HepG2 (cell line): ENCODE results near the gene FKBP8. TPM values are rescaled to one million over a fixed set of nuclear protein-coding genes. Genes with fewer than 3 reads are reported as not detected.

Experiments
- CHD2 ChIP-seq: IDR thresholded peaks from 2 replicates; pipeline ENCODE4 v1.6.1; 2011; ENCODE audit warnings: low read depth, low read length, improper control_type of control experiment
- EED ChIP-seq: sonication (generic); formaldehyde crosslinking; IDR thresholded peaks from 2 replicates; pipeline ENCODE4 v1.5.0; 2020; ENCODE audit warnings: mild to moderate bottlenecking, missing genetic modification reagents
- ETV6 ChIP-seq: sonication (generic); formaldehyde crosslinking; conservative IDR thresholded peaks from 2 replicates; pipeline ENCODE4 v1.4.0; 2020; ENCODE audit warnings: missing genetic modification reagents
- HNRNPL ChIP-seq: fragments of 200-400 bp; formaldehyde crosslinking; IDR thresholded peaks from 2 replicates; pipeline ENCODE4 v1.6.1; 2017; ENCODE audit warnings: mild to moderate bottlenecking, low read depth, low read length
- NAIF1 ChIP-seq: sonication (generic); formaldehyde crosslinking; IDR thresholded peaks from 2 replicates; pipeline ENCODE4 v1.5.0; 2020; ENCODE audit warnings: mild to moderate bottlenecking, missing genetic modification reagents, borderline replicate concordance
- NFATC3 ChIP-seq: sonication (generic); formaldehyde crosslinking; IDR thresholded peaks from 2 replicates; pipeline ENCODE4 v1.5.1; 2020; ENCODE audit warnings: mild to moderate bottlenecking, missing genetic modification reagents
- NFKB2 ChIP-seq: sonication (generic); formaldehyde crosslinking; IDR thresholded peaks from 2 replicates; pipeline ENCODE4 v1.4.0; 2020; ENCODE audit warnings: missing genetic modification reagents, borderline replicate concordance
- RFX5 ChIP-seq: IDR thresholded peaks from 2 replicates; pipeline ENCODE4 v1.6.1; 2011; ENCODE audit warnings: low read depth, low read length, improper control_type of control experiment
- SP1 ChIP-seq, 2 experiments: fragments of 450-650 bp in 1 of 2; sonication (generic) in 1 of 2; formaldehyde crosslinking in 1 of 2; IDR thresholded peaks; 2 replicates each; pipeline versions ENCODE4 v1.4.0 to v1.6.1; 2016 to 2020; ENCODE audit warnings: missing genetic modification reagents in 1 of 2
- ZNF280D ChIP-seq: sonication (generic); formaldehyde crosslinking; IDR thresholded peaks from 2 replicates; pipeline ENCODE4 v1.5.1; 2020; ENCODE audit warnings: mild to moderate bottlenecking, missing genetic modification reagents
- ZNF597 ChIP-seq: sonication (generic); formaldehyde crosslinking; IDR thresholded peaks from 2 replicates; pipeline ENCODE4 v1.5.0; 2020; ENCODE audit warnings: missing genetic modification reagents
- ZNF782 ChIP-seq: sonication (generic); formaldehyde crosslinking; IDR thresholded peaks from 2 replicates; pipeline ENCODE4 v1.4.0; 2020; ENCODE audit warnings: missing genetic modification reagents, mild to moderate bottlenecking, borderline replicate concordance
- ZNF784 ChIP-seq: sonication (generic); formaldehyde crosslinking; IDR thresholded peaks from 2 replicates; pipeline ENCODE4 v1.5.1; 2020; ENCODE audit warnings: missing genetic modification reagents, mild to moderate bottlenecking, borderline replicate concordance
- ZSCAN31 ChIP-seq: sonication (generic); formaldehyde crosslinking; IDR thresholded peaks from 2 replicates; pipeline ENCODE4 v1.5.0; 2020; ENCODE audit warnings: low read depth, mild to moderate bottlenecking, missing genetic modification reagents
- polyA plus RNA-seq, 8 experiments: library from polyadenylated mRNA; depleted of rRNA in 3 of 8; stranded (reverse) in 7 of 8; unstranded in 1 of 8; fragments of >200 nt; fragmentation: Illumina TruSeq in 4 of 8; extraction: Trizol in 4 of 8; gene quantifications; 2 replicates each; pipeline versions ENCODE4 v1.2.1 to v1.2.3, GENCODE V29; 2011 to 2016; ENCODE audit warnings: low read depth in 4 of 8, missing spikeins in 1 of 8, mixed read lengths in 1 of 8; ENCODE audit not compliant: insufficient read depth in 1 of 8
- total RNA-seq, 5 experiments: library from RNA; depleted of rRNA; stranded (reverse); fragments of >200 nt; fragmentation: Illumina TruSeq; extraction: Trizol; gene quantifications; 2 replicates each; pipeline ENCODE4 v1.2.3, GENCODE V29; 2016; ENCODE audit warnings: low read depth in 1 of 5
- TF ChIP-seq, protein P1 (sequence below): sonication (generic); formaldehyde crosslinking; IDR thresholded peaks from 2 replicates; pipeline ENCODE4 v1.4.0; 2020; ENCODE audit warnings: missing genetic modification reagents
- TF ChIP-seq, protein P2 (sequence below): sonication (generic); formaldehyde crosslinking; IDR thresholded peaks from 2 replicates; pipeline ENCODE4 v1.4.0; 2020; ENCODE audit warnings: mild to moderate bottlenecking, missing genetic modification reagents

The FKBP8 gene
- total and polyA plus RNA-seq, 2 of the 13 experiments (the other 11 are each of a cell fraction or from before 2014, with no cell fraction given), result 81.7 to 93.9 TPM

DNA sequence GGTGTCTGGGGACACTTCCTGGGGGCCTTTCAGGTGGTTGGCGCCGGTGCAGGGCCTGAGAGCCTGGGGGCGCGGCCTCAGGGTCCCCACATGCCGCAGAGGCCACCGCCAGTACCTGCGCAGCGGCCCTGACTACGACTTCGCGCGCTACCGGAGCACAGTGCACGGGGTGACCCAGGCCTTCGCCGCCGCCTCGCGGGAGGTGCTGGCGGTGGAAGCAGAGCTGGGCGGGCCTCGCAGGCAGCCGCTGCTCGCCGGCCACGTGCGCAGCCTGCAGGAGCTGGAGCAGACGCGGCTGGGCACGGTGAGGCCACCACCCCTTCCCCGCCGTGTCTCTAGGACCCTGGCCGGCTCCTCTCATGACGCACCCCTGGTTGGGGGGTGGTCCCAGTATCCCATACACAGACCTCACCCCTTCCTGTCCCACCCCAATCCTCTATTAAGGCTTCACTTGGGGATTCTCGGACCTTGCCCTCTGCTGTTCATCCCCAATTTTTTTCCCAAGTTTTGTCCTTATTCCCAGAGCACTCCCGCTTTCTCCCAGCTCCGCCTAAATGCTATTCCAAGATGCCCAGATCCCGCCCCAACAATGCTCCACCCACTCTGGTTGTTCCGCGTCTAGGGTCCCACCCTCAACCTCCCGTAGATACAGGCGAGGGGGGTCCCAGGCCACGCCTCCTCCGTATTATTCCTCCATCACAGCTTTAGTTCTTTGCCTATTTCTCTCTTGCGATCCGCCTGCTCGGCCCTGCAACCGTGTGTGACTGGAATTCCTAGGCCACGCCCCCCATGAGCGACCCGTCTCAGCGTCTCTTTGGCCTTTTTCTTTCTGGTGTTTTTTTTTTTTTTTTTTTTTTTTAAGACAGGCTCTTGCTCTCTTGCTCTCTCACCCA, 46.3 kb upstream of the FKBP8 start (continued):
- TF ChIP-seq, protein P1, sequence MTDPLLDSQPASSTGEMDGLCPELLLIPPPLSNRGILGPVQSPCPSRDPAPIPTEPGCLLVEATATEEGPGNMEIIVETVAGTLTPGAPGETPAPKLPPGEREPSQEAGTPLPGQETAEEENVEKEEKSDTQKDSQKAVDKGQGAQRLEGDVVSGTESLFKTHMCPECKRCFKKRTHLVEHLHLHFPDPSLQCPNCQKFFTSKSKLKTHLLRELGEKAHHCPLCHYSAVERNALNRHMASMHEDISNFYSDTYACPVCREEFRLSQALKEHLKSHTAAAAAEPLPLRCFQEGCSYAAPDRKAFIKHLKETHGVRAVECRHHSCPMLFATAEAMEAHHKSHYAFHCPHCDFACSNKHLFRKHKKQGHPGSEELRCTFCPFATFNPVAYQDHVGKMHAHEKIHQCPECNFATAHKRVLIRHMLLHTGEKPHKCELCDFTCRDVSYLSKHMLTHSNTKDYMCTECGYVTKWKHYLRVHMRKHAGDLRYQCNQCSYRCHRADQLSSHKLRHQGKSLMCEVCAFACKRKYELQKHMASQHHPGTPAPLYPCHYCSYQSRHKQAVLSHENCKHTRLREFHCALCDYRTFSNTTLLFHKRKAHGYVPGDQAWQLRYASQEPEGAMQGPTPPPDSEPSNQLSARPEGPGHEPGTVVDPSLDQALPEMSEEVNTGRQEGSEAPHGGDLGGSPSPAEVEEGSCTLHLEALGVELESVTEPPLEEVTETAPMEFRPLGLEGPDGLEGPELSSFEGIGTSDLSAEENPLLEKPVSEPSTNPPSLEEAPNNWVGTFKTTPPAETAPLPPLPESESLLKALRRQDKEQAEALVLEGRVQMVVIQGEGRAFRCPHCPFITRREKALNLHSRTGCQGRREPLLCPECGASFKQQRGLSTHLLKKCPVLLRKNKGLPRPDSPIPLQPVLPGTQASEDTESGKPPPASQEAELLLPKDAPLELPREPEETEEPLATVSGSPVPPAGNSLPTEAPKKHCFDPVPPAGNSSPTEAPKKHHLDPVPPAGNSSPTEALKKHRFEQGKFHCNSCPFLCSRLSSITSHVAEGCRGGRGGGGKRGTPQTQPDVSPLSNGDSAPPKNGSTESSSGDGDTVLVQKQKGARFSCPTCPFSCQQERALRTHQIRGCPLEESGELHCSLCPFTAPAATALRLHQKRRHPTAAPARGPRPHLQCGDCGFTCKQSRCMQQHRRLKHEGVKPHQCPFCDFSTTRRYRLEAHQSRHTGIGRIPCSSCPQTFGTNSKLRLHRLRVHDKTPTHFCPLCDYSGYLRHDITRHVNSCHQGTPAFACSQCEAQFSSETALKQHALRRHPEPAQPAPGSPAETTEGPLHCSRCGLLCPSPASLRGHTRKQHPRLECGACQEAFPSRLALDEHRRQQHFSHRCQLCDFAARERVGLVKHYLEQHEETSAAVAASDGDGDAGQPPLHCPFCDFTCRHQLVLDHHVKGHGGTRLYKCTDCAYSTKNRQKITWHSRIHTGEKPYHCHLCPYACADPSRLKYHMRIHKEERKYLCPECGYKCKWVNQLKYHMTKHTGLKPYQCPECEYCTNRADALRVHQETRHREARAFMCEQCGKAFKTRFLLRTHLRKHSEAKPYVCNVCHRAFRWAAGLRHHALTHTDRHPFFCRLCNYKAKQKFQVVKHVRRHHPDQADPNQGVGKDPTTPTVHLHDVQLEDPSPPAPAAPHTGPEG (CRISPR knock-in tag), result peak; percentile 87
- TF ChIP-seq ZNF597 (no peak), NAIF1 (CRISPR knock-in tag) (no peak; the same call in 1 of the 2 replicates), ETV6 (CRISPR knock-in tag) (no peak), ZSCAN31 (CRISPR knock-in tag) (peak; percentile 70; the same call in 1 of the 2 replicates), HNRNPL (no peak), SP1 (IDR thresholded peaks at IDR 0.05) (no peak), SP1 (CRISPR knock-in tag; IDR thresholded peaks at IDR 0.05) (peak; percentile 50; the same call in 1 of the 2 replicates), ZNF782 (CRISPR knock-in tag) (peak; percentile 88; the same call in 1 of the 2 replicates), EED (CRISPR knock-in tag) (peak; percentile 93), NFKB2 (CRISPR knock-in tag) (peak; percentile 97), ZNF280D (CRISPR knock-in tag) (no peak; the same call in 1 of the 2 replicates), ZNF784 (no peak; the same call in 1 of the 2 replicates), NFATC3 (CRISPR knock-in tag) (peak; percentile 21; the same call in 1 of the 2 replicates), RFX5 (no peak), CHD2 (peak; percentile 78)
- TF ChIP-seq, protein P2, sequence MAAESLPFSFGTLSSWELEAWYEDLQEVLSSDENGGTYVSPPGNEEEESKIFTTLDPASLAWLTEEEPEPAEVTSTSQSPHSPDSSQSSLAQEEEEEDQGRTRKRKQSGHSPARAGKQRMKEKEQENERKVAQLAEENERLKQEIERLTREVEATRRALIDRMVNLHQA (CRISPR knock-in tag), result no peak
